HCT116 (cell line): ENCODE measurements around the gene ADAMTS9.

Experiments
- CTCF ChIP-seq, 3 experiments: fragments of 200-600 bp in 1 of 3; sonication (generic) in 1 of 3; IDR thresholded peaks in 2 of 3; conservative IDR thresholded peaks in 1 of 3; 2 replicates each; pipeline ENCODE4 v1.5.1; 2012 to 2017; ENCODE audit warnings: low read depth in 2 of 3, low read length in 2 of 3, antibody characterized with exemption in 1 of 3, borderline replicate concordance in 1 of 3, control low read depth in 1 of 3, mild to moderate bottlenecking in 1 of 3, mixed read lengths in 1 of 3, mixed run types in 1 of 3, moderate library complexity in 1 of 3; ENCODE audit not compliant: insufficient read depth in 1 of 3
- EGR1 ChIP-seq: IDR thresholded peaks from 2 replicates; pipeline ENCODE4 v1.6.1; 2012; ENCODE audit warnings: low read depth
- EZH2phosphoT487 ChIP-seq: fragments of 200-600 bp; IDR thresholded peaks from 2 replicates; pipeline ENCODE4 v1.6.1; 2018; ENCODE audit warnings: antibody characterized with exemption, borderline replicate concordance
- POLR2A ChIP-seq: IDR thresholded peaks from 2 replicates; pipeline ENCODE4 v1.7.0; 2011; ENCODE audit warnings: borderline replicate concordance; ENCODE audit not compliant: insufficient read depth, insufficient read length; ENCODE audit errors: extremely low read depth
- TCF7L2 ChIP-seq: IDR thresholded peaks from 2 replicates; pipeline ENCODE4 v1.7.0; 2011; ENCODE audit warnings: borderline replicate concordance, inconsistent platforms; ENCODE audit not compliant: insufficient read depth, insufficient read length; ENCODE audit errors: extremely low read depth
- ZFX ChIP-seq: fragments of 450-650 bp; IDR thresholded peaks from 2 replicates; pipeline ENCODE4 v1.6.1; 2017
- ZNF274 ChIP-seq: fragments of 200-500 bp; sonication (Bioruptor generic); IDR thresholded peaks from 2 replicates; pipeline ENCODE4 v1.6.1; 2014; ENCODE audit warnings: mild to moderate bottlenecking, low read depth, low read length, inconsistent platforms

- no peak for TF ChIP-seq CTCF (IDR thresholded peaks at IDR 0.05 in 2 of 3, conservative IDR thresholded peaks at IDR 0.05 in 1 of 3; ENCODE audit: borderline replicate concordance in 1 of 3, insufficient read depth in 1 of 3, low read depth in 2 of 3, low read length in 2 of 3)
- TF ChIP-seq ZNF274: no peak
- TF ChIP-seq TCF7L2: no peak
- no peak for TF ChIP-seq EZH2phosphoT487
- TF ChIP-seq EGR1: no peak
- TF ChIP-seq ZFX: no peak
- no peak for TF ChIP-seq POLR2A
Measured at GRCh38 chr3:64593350-64593749, 94.5 kb downstream of the ADAMTS9 start.
